H1 (cell line): ENCODE data around the gene EIF3B. TPM values are rescaled to one million over a fixed set of nuclear protein-coding genes. Genes with fewer than 3 reads are reported as not detected.

Experiments used
- CTCF ChIA-PET: fragments of 300-600 bp; sonication (Branson Sonifier 250); formaldehyde crosslinking; loops from one replicate; lab custom pipeline; 2021; ENCODE audit not compliant: partially characterized antibody; lab: Charles Lee
- POLR2A ChIA-PET: fragments of 300-600 bp; sonication (Branson Sonifier 250); formaldehyde crosslinking; loops from one replicate; lab custom pipeline; 2021; ENCODE audit warnings: inconsistent platforms; ENCODE audit not compliant: partially characterized antibody; lab: Charles Lee
- DNase-seq, 2 experiments: peaks; one replicate each; pipeline versions ENCODE4 v3.0.0 to v3.0.0-alpha.2; 2010 to 2022; ENCODE audit warnings: low spot score in 2 of 2, low read depth in 1 of 2, mixed read lengths in 1 of 2
- FAIRE-seq: peaks from 2 replicates; lab custom pipeline; 2011; peaks lifted over from hg19 to GRCh38; lab: Jason Lieb, UNC
- H2AFZ ChIP-seq: 2 replicates; pipeline ENCODE4 v1.8.1; 2012; ENCODE audit warnings: low read length, inconsistent platforms
- H2AK5ac ChIP-seq: 2 replicates; pipeline ENCODE4 v1.6.1; 2013; ENCODE audit warnings: low read depth, low read length
- H2BK120ac ChIP-seq: replicated peaks from 2 replicates; pipeline ENCODE3; 2013; ENCODE audit warnings: low read depth, low read length, inconsistent platforms
- H2BK12ac ChIP-seq: 2 replicates; pipeline ENCODE4 v1.6.1; 2013; ENCODE audit warnings: low read depth, low read length
- H2BK15ac ChIP-seq: 2 replicates; pipeline ENCODE4 v1.6.1; 2013; ENCODE audit warnings: low read length
- H2BK20ac ChIP-seq: 2 replicates; pipeline ENCODE4 v1.6.1; 2013; ENCODE audit warnings: low read length
- H2BK5ac ChIP-seq: 2 replicates; pipeline ENCODE4 v1.6.1; 2013; ENCODE audit warnings: low read depth, low read length
- H3K14ac ChIP-seq: 2 replicates; pipeline ENCODE4 v1.6.1; 2013; ENCODE audit warnings: inconsistent platforms; ENCODE audit not compliant: insufficient read length
- H3K18ac ChIP-seq: 2 replicates; pipeline ENCODE4 v1.6.1; 2013; ENCODE audit warnings: low read length; ENCODE audit errors: extremely low read depth
- H3K23ac ChIP-seq: 2 replicates; pipeline ENCODE4 v1.6.1; 2013; ENCODE audit warnings: inconsistent platforms; ENCODE audit not compliant: insufficient read length
- H3K23me2 ChIP-seq: 2 replicates; pipeline ENCODE4 v1.6.1; 2013; ENCODE audit warnings: low read depth, low read length
- H3K27ac ChIP-seq: 2 replicates; pipeline ENCODE4 v1.6.1; 2011; ENCODE audit warnings: low read depth, low read length, inconsistent platforms
- H3K27me3 ChIP-seq, 4 experiments: replicated peaks in 1 of 4; 1 replicate in 1 of 4; 2 replicates in 3 of 4; pipeline versions ENCODE4 v1.6.1 to v1.8.1; 2011 to 2013; ENCODE audit warnings: low read length in 3 of 4, mild to moderate bottlenecking in 3 of 4, inconsistent platforms in 2 of 4, mixed read lengths in 2 of 4, moderate library complexity in 1 of 4; ENCODE audit not compliant: control insufficient read depth in 3 of 4, insufficient read depth in 3 of 4; ENCODE audit errors: extremely low read depth in 1 of 4
- H3K36me3 ChIP-seq, 4 experiments: 2 replicates each; pipeline versions ENCODE4 v1.6.1 to v1.8.1; 2011 to 2013; ENCODE audit warnings: mild to moderate bottlenecking in 4 of 4, low read length in 3 of 4, moderate library complexity in 2 of 4, control low read depth in 1 of 4, inconsistent platforms in 1 of 4; ENCODE audit not compliant: insufficient read depth in 4 of 4, control insufficient read depth in 2 of 4
- H3K4ac ChIP-seq: replicated peaks from 2 replicates; pipeline ENCODE3; 2013; ENCODE audit warnings: low read length, low read depth, mixed read lengths, inconsistent platforms; ENCODE audit not compliant: insufficient read length
- H3K4me1 ChIP-seq, 4 experiments: replicated peaks in 1 of 4; 1 replicate in 1 of 4; 2 replicates in 3 of 4; pipeline versions ENCODE4 v1.6.1 to v1.8.1; 2011 to 2013; ENCODE audit warnings: low read length in 3 of 4, inconsistent platforms in 2 of 4, mixed read lengths in 1 of 4; ENCODE audit not compliant: insufficient read depth in 4 of 4, control insufficient read depth in 3 of 4
- H3K4me2 ChIP-seq, 2 experiments: 2 replicates each; pipeline versions ENCODE4 v1.6.1 to v1.8.1; 2011 to 2013; ENCODE audit warnings: low read depth in 2 of 2, low read length in 2 of 2, control low read depth in 1 of 2, inconsistent platforms in 1 of 2, mild to moderate bottlenecking in 1 of 2; ENCODE audit not compliant: insufficient read depth in 1 of 2
- H3K4me3 ChIP-seq, 4 experiments: fragments of 200-600, 300-600 bp in 1 of 4; sonication (generic), shearing (Covaris generic), sonication (Bioruptor Twin) in 1 of 4; 2 replicates each; pipeline versions ENCODE4 v1.5.1 to v1.8.1; 2011 to 2016; ENCODE audit warnings: low read length in 4 of 4, low read depth in 3 of 4, control low read depth in 2 of 4, inconsistent platforms in 2 of 4, mild to moderate bottlenecking in 2 of 4, mixed read lengths in 1 of 4, moderate library complexity in 1 of 4; ENCODE audit not compliant: insufficient read depth in 2 of 4; ENCODE audit errors: extremely low read depth in 1 of 4
- H3K56ac ChIP-seq: replicated peaks from 2 replicates; pipeline ENCODE3; 2013; ENCODE audit warnings: low read depth, mild to moderate bottlenecking, mixed read lengths, low read length, inconsistent platforms; ENCODE audit not compliant: insufficient read length
- H3K79me1 ChIP-seq: 2 replicates; pipeline ENCODE4 v1.6.1; 2013; ENCODE audit warnings: low read depth, low read length, control low read depth
- H3K79me2 ChIP-seq, 2 experiments: 2 replicates each; pipeline versions ENCODE4 v1.6.1 to v1.8.1; 2012 to 2013; ENCODE audit warnings: low read length in 2 of 2, mild to moderate bottlenecking in 2 of 2, inconsistent platforms in 1 of 2; ENCODE audit not compliant: insufficient read depth in 2 of 2, control insufficient read depth in 1 of 2
- H3K9ac ChIP-seq, 4 experiments: replicated peaks in 1 of 4; 1 replicate in 1 of 4; 2 replicates in 3 of 4; pipeline versions ENCODE4 v1.6.1 to v1.8.1; 2011 to 2013; ENCODE audit warnings: low read depth in 3 of 4, low read length in 3 of 4, control low read depth in 2 of 4, mild to moderate bottlenecking in 2 of 4, moderate library complexity in 2 of 4, inconsistent platforms in 1 of 4; ENCODE audit errors: extremely low read depth in 1 of 4
- H3K9me3 ChIP-seq, 2 experiments: 2 replicates each; pipeline versions ENCODE4 v1.6.1 to v1.8.1; 2012 to 2013; ENCODE audit warnings: mild to moderate bottlenecking in 2 of 2, moderate library complexity in 2 of 2, control low read depth in 1 of 2, inconsistent platforms in 1 of 2, low read depth in 1 of 2, low read length in 1 of 2, mixed read lengths in 1 of 2; ENCODE audit not compliant: insufficient read depth in 2 of 2
- H4K20me1 ChIP-seq, 2 experiments: replicated peaks in 1 of 2; 2 replicates each; pipeline versions ENCODE3 to v1.8.1; 2011 to 2013; ENCODE audit warnings: inconsistent platforms in 2 of 2, low read length in 2 of 2, mild to moderate bottlenecking in 1 of 2; ENCODE audit not compliant: insufficient read depth in 2 of 2, control insufficient read depth in 1 of 2
- H4K5ac ChIP-seq: 2 replicates; pipeline ENCODE4 v1.6.1; 2013; ENCODE audit warnings: low read length, low read depth, mixed read lengths, inconsistent platforms; ENCODE audit not compliant: insufficient read length
- H4K8ac ChIP-seq: 2 replicates; pipeline ENCODE4 v1.8.0; 2013; ENCODE audit warnings: mild to moderate bottlenecking, moderate library complexity, low read length, inconsistent platforms; ENCODE audit not compliant: insufficient read depth; ENCODE audit errors: extremely low read depth
- H4K91ac ChIP-seq: replicated peaks from 2 replicates; pipeline ENCODE3; 2013; ENCODE audit warnings: low read length, mixed read lengths, inconsistent platforms; ENCODE audit not compliant: insufficient read length
- E2F6 ChIP-seq: IDR thresholded peaks from 2 replicates; pipeline ENCODE4 v1.6.1; 2012; ENCODE audit warnings: inconsistent platforms
- RFX5 ChIP-seq: IDR thresholded peaks from 2 replicates; pipeline ENCODE4 v1.6.1; 2011; ENCODE audit warnings: low read depth, low read length, improper control_type of control experiment, borderline replicate concordance
- SP4 ChIP-seq: IDR thresholded peaks from 2 replicates; pipeline ENCODE4 v1.6.1; 2012; ENCODE audit warnings: low read length, inconsistent platforms
- WGBS, 2 experiments: shearing (Covaris generic) in 1 of 2; methylation state at CpG; one replicate each; pipeline versions ENCODE4 v1.1.6 to v1.1.7; 2013 to 2015; ENCODE audit warnings: low lambda C conversion rate in 2 of 2, mixed read lengths in 2 of 2, inconsistent platforms in 1 of 2, low coverage in 1 of 2, missing lambda C conversion rate in 1 of 2; ENCODE audit not compliant: insufficient replicate concordance in 2 of 2, insufficient coverage in 1 of 2, insufficient read length in 1 of 2; ENCODE audit errors: extremely low coverage in 1 of 2, missing lambda C conversion rate in 1 of 2; 5-methylcytosine and 5-hydroxymethylcytosine counted together
- polyA plus RNA-seq, 7 experiments: library from polyadenylated mRNA; depleted of rRNA in 3 of 7; stranded (reverse) in 5 of 7; unstranded in 2 of 7; fragments of >200 nt in 5 of 7; fragments of 200-250 nt in 2 of 7; gene quantifications; 1 replicate in 5 of 7; 2 replicates in 1 of 7; 4 replicates in 1 of 7; pipeline versions ENCODE4 v1.2.1 to v1.2.3, GENCODE V29; 2011 to 2013; ENCODE audit warnings: missing spikeins in 2 of 7, mixed read lengths in 2 of 7
- total RNA-seq: library from RNA; stranded (reverse); fragmentation: NEBNext Ultra II Directional; extraction: Animal tissue kit (Norgen Biotek cat#: 25700); gene quantifications from 2 replicates; pipeline ENCODE4 v1.2.1, GENCODE V29; 2021

EIF3B gene
- total and polyA plus RNA-seq, 2 of the 8 experiments (the other 6 are each of a cell fraction or from before 2014, with no cell fraction given), result 167 to 316 TPM

GRCh38 chr7:2381227-2381626 is 26.6 kb downstream of the EIF3B start:
- H4K8ac ChIP-seq, result no peak overlapping the region
- no peak overlapping the region for H2BK12ac ChIP-seq
- H2AK5ac ChIP-seq, result no peak overlapping the region
- no peak overlapping the region for H3K4me3 ChIP-seq
- H3K4me1 ChIP-seq, result no peaks in the 10 kb centered on the region
- H2BK20ac ChIP-seq, result no peak overlapping the region
- peaks cover 0 to 28% of the 10 kb centered on the region in 2 experiments; a peak in 2 of 4 replicates for H3K79me2 ChIP-seq
- H3K9me3 ChIP-seq, result no peaks in the 10 kb centered on the region
- H2BK120ac ChIP-seq, result no peak overlapping the region
- no peak overlapping the region for H3K18ac ChIP-seq
- no peak overlapping the region for H2BK5ac ChIP-seq
- H3K36me3 ChIP-seq, result peaks cover 25 to 43% (median 36%) of the 10 kb centered on the region in 4 experiments; a peak in 7 of 8 replicates
- no peaks in the 10 kb centered on the region for H3K23me2 ChIP-seq
- no peak overlapping the region for H2BK15ac ChIP-seq
- peaks cover 14% of the 10 kb centered on the region for H3K79me1 ChIP-seq
- H3K9ac ChIP-seq, result no peak overlapping the region
- H3K27me3 ChIP-seq, result no peaks in the 10 kb centered on the region
- H3K4me2 ChIP-seq, result no peak overlapping the region
- H3K14ac ChIP-seq, result no peak overlapping the region
- peaks cover 26 to 38% of the 10 kb centered on the region in 2 experiments for H4K20me1 ChIP-seq
- POLR2A ChIA-PET, result interaction anchor here (0.8 to 2.3 kb wide), 3 partner anchors 11 to 19 kb away, joined by 3 to 12 read pairs (median 6); no protein-coding TSS in a partner anchor
- CTCF ChIA-PET, result interaction anchor here (0.6 kb wide), 1 partner anchor 121 kb away, joined by 3 read pairs; no protein-coding TSS in a partner anchor
- H2AFZ ChIP-seq, result no peak overlapping the region
- no peak overlapping the region for H4K91ac ChIP-seq
- no peak overlapping the region for H4K5ac ChIP-seq
- WGBS, 2 experiments, result 70% methylated on average over 5 of the region's 5 CpGs; no CpG with 5 or more reads in 1 of the 2 experiments
- no peak for DNase-seq
- no peak overlapping the region for H3K56ac ChIP-seq
- TF ChIP-seq RFX5 (no peak), SP4 (no peak), E2F6 (no peak)
- no peak overlapping the region for H3K27ac ChIP-seq
- H3K23ac ChIP-seq, result no peak overlapping the region
- H3K4ac ChIP-seq, result no peak overlapping the region
- FAIRE-seq, result no peak
